Gastroesophageal sphincter (tissue), 3 donors: ENCODE data around the gene PTPN4.

Experiments used
- CTCF ChIP-seq, 4 experiments: fragments of 200-600 bp in 2 of 4; fragments of 450-650 bp in 2 of 4; sonication (generic) in 1 of 4; IDR thresholded peaks; one replicate each; pipeline ENCODE4 v1.5.1; 2017 to 2019; ENCODE audit warnings: antibody characterized with exemption in 4 of 4, mild to moderate bottlenecking in 2 of 4, moderate library complexity in 2 of 4
- POLR2A ChIP-seq, 2 donors: fragments of 450-650 bp; IDR thresholded peaks; one replicate each; pipeline ENCODE4 v1.6.1; 2017; ENCODE audit warnings: antibody characterized with exemption in 2 of 2, mild to moderate bottlenecking in 2 of 2, moderate library complexity in 1 of 2

GRCh38 chr2:119735565-119735964, 24.2 kb upstream of the PTPN4 start:
- TF ChIP-seq CTCF (IDR thresholded peaks at IDR 0.05) (no peak), POLR2A (IDR thresholded peaks at IDR 0.05) (no peak)
